ENCODE results near the gene CRABP2.

DNA sequence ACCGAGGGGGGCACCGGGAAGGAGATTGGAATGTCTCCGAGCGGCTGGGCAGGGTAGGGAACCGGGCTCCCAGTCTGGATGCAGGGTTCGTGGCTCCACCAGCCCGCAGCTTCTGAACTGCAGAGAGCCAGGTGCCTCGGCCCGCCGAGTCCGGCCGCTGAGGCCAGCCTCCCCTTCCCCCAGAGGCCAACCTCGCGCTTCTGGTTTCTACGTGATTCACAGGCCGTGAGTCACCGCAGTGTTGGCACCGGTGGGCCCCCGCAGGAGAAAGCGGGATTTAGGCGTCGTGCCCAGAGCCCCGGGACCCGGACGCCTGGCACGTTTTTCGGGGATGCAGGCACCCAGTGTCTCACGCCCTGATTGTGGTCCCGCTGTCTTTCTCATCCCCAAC, 458 bp downstream of the CRABP2 start:
- TF ChIP-seq MLLT10 (CRISPR knock-in tag; IDR thresholded peaks at IDR 0.05), result no peak
- TF ChIP-seq ZNF766 (CRISPR knock-in tag; IDR thresholded peaks at IDR 0.05; ENCODE audit: borderline replicate concordance), result no peak
